NCI-H1694 treated with DMSO at 0.1 percent for 48 hours (cell line): Measurements from ENCODE around the gene PLXNB1.
"Not testable (repeated sequence)": the region's sequence is repeated elsewhere in the genome, so short reads cannot be mapped to it uniquely, and the experiment has no call there.

ENCODE experiments used
- DNase-seq: peaks from one replicate; lab custom pipeline; 2025; lab: John Stamatoyannopoulos, UW

PLXNB1 gene

DNA sequence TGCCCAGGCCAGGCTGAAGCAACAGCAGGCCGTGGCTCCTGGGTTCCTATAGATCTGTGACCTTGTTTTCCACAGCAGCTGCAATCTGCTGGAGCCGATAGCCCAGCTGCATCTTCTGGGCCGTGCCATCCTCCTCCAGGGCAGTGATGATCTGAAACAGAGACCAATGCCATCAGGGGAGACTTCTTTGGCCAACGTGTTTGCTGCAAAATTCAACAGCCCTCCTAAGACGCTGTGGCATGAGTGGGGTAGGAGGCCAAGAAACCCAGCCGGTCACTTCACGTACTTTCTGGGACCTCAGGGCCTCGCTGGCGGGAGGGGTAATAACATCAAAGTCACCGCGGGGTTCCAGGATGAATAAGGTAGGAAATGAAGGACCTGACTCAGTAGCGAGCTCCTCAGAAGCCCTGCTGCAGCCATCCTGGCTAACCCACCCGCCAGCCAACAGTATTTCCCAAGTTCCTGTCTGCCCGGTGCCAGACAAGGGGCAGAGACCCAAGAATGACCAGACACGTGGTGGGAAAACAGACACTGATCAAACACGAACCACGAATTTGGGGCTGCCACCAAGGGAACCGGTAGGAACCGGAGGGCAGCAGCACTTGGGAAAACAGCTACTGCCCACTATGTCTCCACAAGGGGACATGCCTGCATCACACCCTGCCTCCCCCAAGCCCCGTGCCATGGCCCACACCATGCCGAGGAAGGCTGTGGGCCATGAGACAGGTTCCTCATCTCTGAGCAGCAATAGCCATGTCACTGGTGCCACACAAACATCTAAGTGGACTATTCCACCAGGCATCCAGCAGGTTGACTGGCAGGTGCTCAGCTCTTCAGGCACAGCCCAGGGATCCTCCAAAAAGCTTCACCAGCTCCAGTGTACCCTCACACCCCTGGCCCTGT, 25.2 kb downstream of the PLXNB1 start:
- DNase-seq = no peak

DNA sequence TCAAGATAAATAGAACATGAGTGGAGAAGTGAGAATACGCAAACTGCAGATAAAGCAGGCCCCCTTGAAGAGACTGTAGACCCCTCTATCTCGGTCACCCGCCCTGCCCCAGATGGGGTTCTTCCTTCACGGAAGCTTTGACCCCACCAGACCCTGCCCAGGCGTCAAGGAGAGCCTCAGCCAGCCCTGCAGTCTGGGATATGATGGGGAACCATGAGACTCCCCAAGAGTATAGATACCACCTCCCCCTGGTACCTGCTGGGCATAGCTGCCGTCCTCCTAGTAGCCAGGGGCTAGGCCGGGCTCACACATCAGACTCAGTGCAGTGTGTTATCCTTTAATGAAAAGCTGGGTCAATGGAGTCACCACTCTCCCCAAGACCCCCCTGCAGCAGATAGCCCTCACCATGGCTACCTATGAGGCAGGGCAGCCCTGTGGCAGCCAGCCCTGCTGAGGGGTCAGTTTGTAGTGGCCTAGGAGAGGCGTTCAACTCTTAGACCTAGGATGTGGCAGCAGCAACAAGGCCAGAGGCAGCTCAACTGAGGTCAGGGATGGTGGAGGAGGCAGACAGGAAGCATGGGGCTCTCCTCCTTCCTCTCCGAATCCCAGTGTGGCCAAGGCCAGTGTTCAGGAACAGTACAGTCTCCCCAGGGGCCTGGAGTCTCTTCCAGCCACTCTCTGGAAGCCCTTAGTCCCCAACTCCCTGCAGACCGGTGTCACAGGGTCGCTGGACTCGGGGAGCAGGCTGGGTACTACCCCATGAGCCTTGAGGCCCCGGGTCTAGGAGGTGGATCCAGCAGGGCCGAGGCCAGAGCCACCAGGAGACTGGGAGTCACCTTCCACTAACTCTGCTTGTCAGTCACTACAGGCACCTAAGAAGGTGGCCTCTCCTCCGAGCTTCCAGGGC, 26.1 kb downstream of the PLXNB1 start:
- no peak for DNase-seq

DNA sequence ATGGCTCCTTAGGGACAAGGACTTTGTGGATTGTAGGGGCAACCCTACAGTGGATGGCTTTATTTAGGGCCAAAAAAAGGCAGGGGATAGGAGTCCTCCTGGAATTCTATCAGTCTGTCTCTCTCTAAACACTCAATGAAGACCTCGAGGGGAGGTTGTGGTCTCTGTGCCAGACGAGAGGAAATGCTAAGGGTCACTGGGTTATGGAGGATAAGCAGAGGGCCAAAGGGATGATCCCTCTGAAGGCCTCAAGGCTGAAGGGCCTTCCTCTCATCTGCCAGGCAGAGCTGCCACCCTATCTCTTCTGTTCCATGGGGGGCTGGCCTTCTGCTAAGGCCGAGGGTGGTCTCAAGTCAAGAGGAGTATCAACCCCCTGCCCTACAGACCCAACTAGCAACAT, 27.0 kb downstream of the PLXNB1 start:
- DNase-seq = no peak

DNA sequence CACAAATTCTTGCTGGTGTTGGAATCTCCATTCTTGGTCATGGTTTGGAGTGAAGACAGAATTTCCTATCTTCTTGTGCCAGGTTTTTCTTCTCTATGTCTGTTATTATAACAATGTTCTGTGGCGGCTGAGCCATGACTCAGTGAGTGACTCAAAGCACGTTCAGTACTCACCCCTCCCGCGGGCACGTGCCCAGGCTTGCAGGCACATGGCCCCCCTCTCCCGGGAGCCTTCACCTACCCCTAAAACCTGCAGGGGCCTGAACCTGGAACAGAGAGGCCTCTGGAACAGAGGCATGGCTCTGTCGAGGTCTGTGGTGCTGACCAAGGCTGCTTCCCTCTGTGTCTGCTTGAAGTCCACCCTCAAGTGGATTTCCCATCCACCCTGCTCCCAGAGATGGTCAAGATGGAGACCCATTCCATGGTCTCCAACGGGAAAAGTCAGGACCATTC, 27.6 kb downstream of the PLXNB1 start:
- no peak for DNase-seq

DNA sequence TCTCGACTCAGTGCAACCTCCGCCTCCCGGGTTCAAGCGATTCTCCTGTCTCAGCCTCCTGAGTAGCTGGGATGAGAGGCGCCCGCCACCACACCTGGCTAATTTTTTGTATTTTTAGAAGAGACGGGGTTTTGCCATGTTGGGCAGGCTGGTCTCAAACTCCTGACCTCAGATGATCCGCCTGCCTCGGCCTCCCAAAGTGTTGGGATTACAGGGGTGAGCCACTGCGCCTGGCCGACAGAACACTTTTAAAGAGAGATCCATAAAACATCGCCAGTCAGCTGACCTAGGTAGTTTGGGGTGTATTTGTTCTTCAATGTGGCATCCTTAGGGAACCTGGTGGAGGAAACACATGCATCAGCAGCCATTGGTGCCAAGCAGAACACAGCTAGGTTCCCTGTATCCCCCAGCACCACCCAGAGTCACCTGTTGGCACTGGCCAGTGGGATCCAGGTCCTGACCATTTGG, 28.4 kb downstream of the PLXNB1 start:
- not testable (repeated sequence) for DNase-seq

DNA sequence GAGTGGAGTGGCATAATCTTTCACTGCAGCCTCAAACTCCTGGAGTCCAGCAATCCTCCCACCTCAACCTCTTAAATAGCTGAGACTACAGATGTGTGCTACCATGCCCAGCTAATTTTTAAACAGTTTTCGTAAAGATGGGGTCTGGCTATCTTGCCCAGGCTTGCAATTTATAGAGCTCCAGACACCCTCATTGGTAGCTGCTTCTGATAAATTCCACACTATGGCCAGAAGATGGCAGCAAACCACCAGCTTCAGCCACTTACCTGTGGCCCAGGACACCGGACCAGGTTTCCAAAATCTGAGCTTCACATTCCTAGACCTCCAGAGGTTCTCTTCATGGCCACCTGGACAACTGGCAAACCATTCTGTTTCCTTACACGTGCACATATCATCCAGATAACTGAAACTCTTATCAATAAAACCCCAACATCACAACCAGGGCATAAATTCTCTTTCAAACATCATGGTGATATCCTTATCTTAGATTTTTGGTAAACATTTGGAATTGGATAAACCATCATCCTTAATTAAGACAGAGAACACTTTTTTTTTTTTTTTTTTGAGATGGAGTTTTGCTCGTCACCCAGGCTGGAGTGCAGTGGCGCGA, 29.0 kb downstream of the PLXNB1 start:
- DNase-seq = peak; percentile 16

DNA sequence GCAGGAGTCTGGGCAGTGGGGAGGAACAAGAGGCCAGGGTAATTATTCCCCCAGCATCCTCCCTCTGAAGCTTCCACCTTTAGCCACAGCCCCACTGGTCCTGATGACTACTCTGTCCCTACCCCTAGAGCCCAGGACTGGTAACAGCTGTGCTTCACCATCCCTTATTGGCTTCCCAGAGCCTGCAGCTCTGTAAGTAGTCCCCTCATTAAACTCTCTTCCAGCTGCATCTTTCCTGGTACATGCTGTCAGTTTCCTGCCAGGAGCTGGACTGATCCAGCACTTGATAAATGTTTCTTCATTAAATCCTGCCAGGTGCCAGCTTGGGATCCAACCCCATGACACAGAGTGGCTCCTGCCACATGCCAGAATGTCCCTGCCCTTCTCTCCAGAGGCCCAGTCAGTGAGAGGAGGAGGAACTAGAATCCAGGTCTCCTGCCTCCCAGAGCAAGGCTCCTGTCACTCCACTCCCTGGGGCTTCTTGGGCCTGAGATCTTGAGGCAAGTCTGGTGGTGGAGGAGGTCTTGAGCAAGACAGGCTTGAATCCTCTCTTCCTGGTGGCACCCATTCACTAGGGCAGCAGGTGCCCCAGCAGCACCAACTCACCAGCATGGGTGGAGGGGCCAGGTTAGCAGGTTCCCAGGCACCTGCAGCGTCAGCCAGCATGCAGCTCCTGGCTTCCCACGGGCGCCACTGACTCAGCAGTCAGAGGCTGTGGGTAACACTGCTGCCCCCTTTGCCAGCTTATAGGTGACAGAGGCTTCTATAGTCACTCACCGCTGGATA, 30.3 kb downstream of the PLXNB1 start:
- no peak for DNase-seq

DNA sequence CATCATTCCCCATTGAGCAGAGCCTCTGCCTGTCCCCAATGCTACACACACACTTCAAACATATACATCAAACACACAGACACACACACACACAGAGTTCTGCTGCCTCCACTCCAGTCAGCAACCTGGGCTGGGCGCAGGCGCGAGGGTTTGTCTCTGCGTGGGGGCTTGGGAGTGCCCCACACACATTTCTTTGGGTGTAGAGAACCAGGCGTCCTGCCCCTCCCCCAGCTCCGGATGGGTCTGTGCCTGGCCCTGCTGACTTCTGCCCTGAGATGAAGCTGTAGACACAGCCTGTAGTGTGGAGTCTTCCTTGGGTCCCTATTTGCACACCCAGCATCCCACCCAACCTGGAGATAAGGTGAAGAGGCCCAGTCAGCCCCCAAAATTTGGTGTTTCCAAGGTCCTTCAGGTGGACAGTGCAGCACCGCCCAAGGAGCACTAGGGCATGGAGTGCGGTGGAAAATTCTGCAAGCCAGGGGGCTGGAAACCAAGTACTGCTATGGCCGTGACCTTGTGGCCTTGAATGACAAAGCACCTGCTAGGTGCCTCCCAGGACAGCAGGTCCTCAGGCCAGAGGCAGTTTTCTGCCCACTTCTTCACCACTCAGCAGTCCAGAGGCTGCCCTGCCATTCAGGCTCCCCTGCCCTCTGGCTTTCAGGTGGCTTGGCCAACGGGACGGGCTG, 31.0 kb downstream of the PLXNB1 start:
- no peak for DNase-seq

DNA sequence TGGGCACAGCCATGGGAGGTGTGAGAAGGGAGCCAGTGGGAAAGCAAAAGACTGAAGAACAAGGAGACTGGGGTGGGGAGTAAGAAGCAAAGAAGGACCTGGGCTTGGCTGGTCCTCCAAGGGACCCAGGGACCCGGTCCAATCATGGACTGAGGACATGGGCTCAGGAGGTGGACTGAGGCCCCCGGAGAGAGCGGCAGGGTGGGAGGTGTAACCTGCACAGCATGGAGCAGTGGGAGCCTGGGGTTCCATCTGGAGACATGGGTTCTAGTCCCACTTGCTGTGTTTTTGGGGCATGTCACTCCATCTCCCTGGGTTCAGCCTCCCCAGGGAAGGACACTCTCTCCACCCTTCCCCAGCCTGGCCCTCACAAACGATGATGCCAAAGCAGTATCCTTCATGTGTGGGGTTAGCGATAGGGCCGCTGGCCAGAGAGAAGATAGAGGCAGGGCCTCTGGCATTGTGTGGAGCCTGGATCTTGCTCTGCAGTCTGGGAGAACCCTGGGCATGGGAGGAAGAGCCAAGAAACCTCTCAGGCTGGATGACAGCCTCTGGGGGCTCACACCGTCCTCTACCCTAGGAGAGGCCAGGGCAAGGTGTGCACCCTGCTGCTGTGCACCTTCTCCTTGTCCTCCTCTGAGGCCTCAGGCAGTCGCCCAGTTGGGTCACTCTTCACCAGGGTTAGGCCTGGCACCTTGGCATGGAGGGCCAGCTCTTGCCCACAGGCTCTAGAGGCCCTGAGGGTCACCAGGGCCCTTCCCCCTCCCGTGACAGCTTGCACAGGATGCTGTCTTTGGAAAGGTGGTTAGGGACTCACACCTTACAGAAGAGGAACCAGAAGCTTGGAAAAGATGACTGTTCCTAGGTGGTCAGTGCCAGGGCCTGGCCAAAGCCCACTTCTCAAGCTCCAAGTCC, 31.9 kb downstream of the PLXNB1 start:
- DNase-seq = no peak

DNA sequence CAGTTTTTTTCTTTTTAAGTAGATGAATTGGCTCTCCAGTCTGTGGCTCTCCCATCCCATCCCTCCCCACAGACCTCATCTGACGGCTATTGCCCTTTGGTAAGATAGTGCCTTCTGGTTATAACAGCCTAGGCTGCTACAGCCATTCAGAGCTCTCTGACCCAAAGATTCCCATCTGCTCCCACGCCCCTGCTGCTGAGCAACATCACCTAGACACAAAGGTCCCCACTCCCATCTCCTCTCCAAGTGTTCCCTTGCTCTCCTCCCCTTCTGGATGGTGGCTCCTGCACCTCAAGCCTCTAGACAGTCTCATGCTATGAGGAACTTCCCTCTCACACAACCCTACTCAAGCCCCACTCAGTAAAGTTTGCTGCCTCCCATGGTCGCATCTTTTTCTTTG, 34.2 kb downstream of the PLXNB1 start:
- no peak for DNase-seq

DNA sequence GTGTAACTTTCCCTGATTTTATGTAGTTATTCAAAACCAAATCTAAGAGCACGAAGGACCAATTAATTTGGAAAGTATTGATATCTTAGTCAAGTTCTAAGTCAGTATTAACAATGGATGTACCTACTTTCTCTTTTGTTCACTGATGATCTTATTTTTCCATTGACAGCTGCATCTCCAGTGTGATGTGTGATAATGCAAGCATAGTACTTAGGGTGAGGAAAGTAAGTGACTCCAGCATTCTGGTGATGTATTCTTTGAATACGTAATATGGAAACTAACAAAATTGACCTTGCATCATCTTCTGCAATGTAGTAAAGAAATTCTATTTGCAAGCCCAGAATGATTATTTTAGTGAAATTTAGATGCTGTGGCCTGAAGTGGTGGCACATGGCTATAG, 35.5 kb downstream of the PLXNB1 start:
- no peak for DNase-seq

DNA sequence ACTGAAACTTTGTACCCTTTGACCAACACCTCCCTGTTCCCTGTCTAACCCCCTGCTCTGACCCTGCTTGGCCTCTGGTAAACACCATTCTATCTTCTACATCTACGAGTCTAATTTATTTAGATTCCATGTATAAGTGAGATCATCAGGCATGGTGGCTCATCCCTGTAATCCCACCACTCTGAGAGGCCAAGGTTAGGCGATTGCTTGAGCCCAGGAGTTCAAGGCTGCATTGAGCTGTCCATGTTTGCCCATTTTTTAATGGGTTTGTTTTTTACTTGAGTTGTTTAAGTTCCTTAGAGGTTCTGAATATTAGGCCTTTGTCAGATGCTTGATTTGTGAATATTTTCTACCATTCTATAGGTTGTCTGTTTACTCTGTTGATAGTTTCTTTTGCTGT, 40.9 kb downstream of the PLXNB1 start:
- DNase-seq = no peak

DNA sequence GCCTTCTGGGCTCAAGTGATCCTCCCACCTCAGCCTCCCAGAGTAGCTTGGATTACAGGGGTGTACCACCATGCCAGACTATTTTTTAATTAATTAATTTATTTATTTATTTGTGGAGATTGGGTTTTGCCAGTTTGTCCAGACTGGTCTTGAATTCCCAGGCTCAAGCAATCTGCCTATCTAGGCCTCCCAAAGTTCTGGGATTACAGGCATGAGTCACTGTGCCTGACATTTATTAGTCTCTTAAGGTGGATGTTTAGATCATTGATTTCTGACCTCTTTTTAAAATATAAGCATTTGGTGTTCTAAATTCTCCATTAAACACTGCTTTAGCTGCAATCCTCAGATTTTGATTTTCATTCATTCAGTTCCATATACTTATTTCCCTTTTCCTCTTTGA, 42.3 kb downstream of the PLXNB1 start:
- no peak for DNase-seq

DNA sequence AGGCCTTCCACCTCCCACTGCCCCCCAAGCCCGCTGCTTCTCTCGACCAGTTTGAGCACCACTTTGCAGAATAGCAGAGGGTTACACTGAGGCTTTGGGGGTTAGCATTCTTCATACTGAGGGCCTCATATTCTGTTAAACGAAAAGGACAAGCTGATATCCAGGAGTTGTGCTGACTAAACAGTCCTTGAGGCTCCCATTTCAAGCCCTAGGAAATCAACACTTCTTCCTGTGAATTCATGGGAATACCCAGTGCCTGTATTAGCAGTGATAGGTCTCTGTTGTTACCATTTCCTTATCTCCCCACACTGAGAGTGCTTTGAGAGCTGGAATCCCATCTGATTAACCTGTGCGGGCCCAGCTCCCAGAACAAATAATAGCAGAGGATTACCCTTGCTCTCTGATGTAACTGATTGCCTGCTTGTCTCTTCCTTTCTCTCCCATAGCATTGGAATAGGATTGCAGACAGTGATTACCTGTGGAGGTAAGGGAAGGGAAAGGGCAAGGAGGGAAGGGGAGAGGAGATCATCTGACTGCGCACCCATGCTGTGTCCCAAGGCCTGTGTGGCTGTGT, 56.9 kb downstream of the PLXNB1 start:
- no peak for DNase-seq

DNA sequence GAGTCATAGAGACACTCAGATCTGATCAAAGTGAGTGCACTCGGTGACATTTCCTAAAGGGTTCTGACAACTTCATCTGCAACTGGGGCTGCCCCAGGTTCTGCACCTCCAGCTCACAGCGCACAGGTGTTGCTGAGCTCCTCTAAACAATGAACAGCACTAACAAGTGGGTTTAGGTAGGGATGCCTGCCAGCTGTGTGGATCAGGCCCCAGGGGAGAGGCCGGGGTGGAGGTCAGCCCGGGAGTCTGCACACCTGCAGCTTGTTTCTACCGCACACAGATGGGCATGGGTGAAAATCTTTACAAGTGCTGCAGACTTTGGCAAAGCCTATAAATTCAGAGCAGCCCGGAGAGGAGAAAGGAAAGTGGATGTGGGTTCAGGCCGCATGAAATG, 57.5 kb downstream of the PLXNB1 start:
- no peak for DNase-seq

DNA sequence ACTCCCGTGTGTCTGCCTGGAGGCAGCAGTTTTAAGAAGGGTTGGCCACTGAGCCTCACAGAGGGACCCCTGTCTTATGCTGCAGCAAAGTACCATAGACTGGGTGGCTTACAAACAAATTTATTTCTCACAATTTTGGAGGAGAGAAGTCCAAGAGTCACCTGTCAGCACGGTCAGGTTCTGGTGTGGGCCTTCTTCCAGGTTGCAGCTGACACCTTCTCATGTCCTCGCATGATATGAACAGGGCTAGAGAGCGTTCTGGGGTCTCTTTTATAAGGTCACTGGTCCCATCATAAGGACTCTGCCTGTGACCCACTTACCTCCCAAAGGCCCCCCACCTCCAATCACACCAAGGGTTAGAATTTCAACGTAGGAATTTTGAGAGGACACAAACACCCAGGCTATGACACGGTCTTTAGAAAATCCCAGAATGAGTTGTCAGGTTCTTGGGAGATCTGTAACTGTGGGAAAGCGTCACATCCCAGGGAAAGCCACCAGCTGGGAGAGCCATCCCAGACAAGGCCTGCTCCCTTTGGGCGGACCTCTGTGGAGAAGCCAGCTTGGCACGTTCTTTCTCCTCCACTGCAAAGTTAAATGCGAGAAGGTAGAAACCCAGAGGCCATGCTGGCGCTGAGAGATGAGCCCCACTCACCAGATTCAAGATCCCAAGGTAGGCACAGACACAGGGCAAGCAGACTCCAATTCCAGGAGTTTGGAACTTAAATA, 58.1 kb downstream of the PLXNB1 start, which contains the start of gene FBXW12:
FBXW12 (plus strand) TSS at position 569 of the 726 bp plus-strand sequence. CDS start 549 bp downstream, outside the sequence.
- DNase-seq = no peak

DNA sequence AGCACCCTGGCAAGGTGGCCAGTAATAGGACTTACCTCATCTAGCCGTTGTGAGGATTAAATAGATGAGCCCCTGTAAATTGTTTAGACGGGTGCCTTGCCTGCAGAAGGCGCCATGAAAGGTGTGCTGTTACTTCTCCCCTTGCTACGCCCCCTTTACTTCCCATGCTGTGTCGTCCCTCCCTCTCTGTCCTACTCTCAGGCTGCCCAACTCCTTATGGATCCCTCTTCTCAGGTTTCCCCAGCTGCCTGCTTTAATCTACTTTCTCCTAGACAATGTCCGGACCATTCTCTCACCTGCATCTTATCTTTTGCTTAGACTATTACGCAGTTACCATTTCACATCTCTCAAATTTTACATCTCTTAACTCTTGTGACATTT, 59.6 kb downstream of the PLXNB1 start:
- DNase-seq = no peak

DNA sequence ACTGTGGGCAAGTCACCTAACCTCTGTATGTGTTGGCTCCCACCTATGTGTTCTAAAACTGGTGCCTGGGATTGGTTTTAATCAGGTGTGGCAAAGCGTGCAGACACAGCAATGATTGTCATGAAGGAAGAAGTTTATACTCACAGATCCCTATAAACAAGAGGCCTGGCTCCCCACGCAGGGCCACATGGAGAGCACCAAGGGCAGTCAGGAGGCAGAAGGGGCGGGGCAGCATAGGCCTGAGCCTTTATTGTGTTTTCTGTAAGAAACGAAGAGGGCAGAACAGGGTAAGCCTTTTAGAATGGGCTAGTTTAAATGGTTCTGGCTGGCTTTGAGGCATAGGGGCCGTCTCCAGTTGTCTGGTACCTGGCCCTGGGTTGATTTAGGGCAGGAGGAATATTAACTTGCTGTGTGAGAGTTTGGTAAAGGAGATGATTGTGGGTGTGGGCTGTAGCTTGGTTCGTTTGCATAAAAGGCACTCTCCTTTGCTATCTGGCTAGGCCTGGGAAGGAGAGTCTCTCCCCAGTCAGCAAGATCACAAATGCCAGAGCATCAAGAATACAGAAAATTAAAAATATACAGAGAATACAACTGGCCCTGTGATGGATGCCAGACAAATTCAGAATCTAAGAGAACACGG, 60.1 kb downstream of the PLXNB1 start:
- no peak for DNase-seq
